GM12872 (cell line): ENCODE data around the gene CAMK2N2.

Experiments used
- CTCF ChIP-seq: IDR thresholded peaks from 3 replicates; pipeline ENCODE4 v1.5.1; 2011; ENCODE audit warnings: low read depth, mild to moderate bottlenecking, low read length, moderate library complexity; ENCODE audit not compliant: insufficient read depth

Gene CAMK2N2

GRCh38 chr3:184261270-184261853 lies at the start of gene CAMK2N2:
TSS of gene CAMK2N2 (minus strand) at chr3:184261553. CDS start at chr3:184261285, 268 bp downstream.
- no peak for TF ChIP-seq CTCF

- TF ChIP-seq CTCF = no peak
Measured at GRCh38 chr3:184308744-184309143, 47.4 kb upstream of the CAMK2N2 start.

- TF ChIP-seq CTCF = no peak
Measured at GRCh38 chr3:184307915-184308314, 46.6 kb upstream of the CAMK2N2 start.

- no peak for TF ChIP-seq CTCF
Measured at GRCh38 chr3:184306341-184306972, 45.1 kb upstream of the CAMK2N2 start.

- TF ChIP-seq CTCF = peak; percentile 26; the same call in 1 of the 3 replicates
Measured at GRCh38 chr3:184305577-184305976, 44.2 kb upstream of the CAMK2N2 start.

GRCh38 chr3:184300378-184300720 lies 39.0 kb upstream of the CAMK2N2 start:
- TF ChIP-seq CTCF = no peak

GRCh38 chr3:184299488-184300377 lies 38.4 kb upstream of the CAMK2N2 start:
- TF ChIP-seq CTCF = no peak
